ENCODE measurements around the gene KIF1C.

Gene KIF1C

DNA sequence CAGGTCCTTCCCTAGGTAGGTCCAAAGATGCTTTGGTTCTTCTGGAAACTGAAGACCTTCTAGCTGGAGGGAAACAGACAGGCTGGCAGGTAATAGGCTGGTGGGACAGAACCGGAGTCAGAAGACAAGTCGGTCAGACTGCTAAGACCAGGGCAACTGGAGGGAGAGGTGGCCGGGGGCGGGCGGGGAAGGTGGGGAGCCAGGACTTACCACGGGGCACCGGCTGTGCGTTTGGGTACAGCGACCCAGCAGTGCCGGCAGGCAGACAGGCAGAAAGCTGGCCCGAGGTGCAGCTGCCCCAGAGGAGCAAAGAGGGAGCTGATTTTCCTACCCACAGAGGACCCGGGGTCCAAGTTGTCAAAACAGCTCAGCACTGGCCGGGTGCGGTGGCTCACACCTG is 36.9 kb downstream of the KIF1C start:
- Mint-ChIP-seq H3K36me3 (ENCODE audit: low read depth) (no peaks in the 10 kb centered on the region), H3K9me3 (peaks cover under 1% of the 10 kb centered on the region), H3K4me1 (peaks cover 6% of the 10 kb centered on the region), H3K27me3 (ENCODE audit: low read depth) (peaks cover 45% of the 10 kb centered on the region), H3K27ac (no peak overlapping the region), H3K4me3 (no peak overlapping the region)
- TF ChIP-seq, protein P1, sequence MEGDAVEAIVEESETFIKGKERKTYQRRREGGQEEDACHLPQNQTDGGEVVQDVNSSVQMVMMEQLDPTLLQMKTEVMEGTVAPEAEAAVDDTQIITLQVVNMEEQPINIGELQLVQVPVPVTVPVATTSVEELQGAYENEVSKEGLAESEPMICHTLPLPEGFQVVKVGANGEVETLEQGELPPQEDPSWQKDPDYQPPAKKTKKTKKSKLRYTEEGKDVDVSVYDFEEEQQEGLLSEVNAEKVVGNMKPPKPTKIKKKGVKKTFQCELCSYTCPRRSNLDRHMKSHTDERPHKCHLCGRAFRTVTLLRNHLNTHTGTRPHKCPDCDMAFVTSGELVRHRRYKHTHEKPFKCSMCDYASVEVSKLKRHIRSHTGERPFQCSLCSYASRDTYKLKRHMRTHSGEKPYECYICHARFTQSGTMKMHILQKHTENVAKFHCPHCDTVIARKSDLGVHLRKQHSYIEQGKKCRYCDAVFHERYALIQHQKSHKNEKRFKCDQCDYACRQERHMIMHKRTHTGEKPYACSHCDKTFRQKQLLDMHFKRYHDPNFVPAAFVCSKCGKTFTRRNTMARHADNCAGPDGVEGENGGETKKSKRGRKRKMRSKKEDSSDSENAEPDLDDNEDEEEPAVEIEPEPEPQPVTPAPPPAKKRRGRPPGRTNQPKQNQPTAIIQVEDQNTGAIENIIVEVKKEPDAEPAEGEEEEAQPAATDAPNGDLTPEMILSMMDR (IDR thresholded peaks at IDR 0.05; ENCODE audit: unreplicated experiment in 3 of 3) = no peak

GRCh38 chr17:5035315-5035714 is 37.6 kb downstream of the KIF1C start, which contains the start of gene SLC52A1:
Gene SLC52A1 (minus strand): TSS chr17:5035426. CDS start chr17:5034606, 820 bp downstream.
- TF ChIP-seq, protein P1 (IDR thresholded peaks at IDR 0.05; ENCODE audit: unreplicated experiment in 3 of 3) = no peak
- H3K4me1 Mint-ChIP-seq = peaks cover 6% of the 10 kb centered on the region
- no peak within 1 kb of the TSS for H3K4me3 Mint-ChIP-seq
- H3K27me3 Mint-ChIP-seq (ENCODE audit: low read depth) = peaks cover 39% of the 10 kb centered on the region
- H3K27ac Mint-ChIP-seq = no peak within 1 kb of the TSS
- peaks cover 3% of the 10 kb centered on the region for H3K9me3 Mint-ChIP-seq
- H3K36me3 Mint-ChIP-seq (ENCODE audit: low read depth) = no peaks in the 10 kb centered on the region

DNA sequence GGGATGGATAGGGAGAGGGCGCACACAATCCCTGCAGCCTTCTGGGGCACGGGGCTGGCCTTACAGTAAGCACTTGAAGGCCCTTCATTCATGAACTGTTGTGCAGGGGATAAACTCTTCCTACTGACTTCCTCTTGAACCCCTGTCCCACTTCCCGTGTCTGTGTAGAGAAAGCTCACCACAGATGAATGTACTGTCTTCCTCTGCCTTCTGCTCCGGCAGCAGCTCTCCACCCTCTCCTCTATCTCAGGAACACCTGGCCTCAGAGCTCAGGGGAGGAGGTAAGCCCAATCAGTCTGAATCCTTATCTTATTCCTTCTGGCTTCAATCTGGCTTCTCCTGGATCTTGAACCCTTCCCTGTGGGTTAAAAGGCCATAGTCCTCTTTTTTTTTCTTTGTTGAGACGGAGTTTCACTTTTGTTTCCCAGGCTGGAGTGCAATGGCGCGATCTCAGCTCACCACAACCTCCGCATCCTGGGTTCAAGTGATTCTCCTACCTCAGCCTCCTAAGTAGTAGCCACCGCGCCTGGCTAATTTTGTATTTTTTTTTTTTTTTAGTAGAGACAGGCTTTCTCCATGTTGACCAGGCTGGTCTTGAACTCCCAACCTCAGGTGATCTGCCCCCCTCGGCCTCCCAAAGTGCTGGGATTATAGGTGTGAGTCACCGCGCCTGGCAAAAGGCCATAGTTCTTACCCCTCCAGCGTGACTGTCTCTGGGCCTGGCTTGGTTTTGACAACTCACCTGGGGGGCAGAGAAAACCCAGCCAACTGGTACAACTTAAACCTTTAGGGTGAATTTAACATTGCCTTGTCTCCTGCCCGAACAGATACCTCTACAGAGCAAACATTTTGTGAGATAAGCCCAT is 44.6 kb downstream of the KIF1C start:
- peaks cover 5% of the 10 kb centered on the region for H3K9me3 Mint-ChIP-seq
- TF ChIP-seq, protein P1 (IDR thresholded peaks at IDR 0.05; ENCODE audit: unreplicated experiment in 3 of 3) = no peak
- no peak overlapping the region for H3K27ac Mint-ChIP-seq
- H3K4me3 Mint-ChIP-seq = no peak overlapping the region
- peaks cover 2% of the 10 kb centered on the region for H3K4me1 Mint-ChIP-seq
- H3K36me3 Mint-ChIP-seq (ENCODE audit: low read depth) = no peaks in the 10 kb centered on the region
- H3K27me3 Mint-ChIP-seq (ENCODE audit: low read depth) = peaks cover 10% of the 10 kb centered on the region

DNA sequence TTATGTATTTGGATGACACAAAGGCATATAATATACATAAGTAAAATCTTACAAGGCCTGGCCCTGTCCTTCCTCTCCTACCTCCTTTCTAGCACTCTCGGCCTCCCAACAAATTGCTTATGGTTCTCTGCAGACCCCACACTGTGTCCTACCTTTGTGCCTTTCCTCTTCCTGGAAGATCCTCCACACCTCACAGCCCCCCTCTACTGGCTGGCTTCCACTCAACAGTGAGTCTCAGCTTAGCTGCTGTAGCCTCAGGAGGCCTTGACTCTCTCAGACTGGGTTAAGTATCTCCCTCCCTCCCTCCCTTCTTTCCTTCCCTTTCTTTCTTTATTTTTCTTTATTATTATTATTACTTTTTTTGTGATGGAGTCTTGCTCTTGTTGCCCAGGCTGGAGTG is 45.8 kb downstream of the KIF1C start:
- no peak overlapping the region for H3K27ac Mint-ChIP-seq
- no peaks in the 10 kb centered on the region for H3K36me3 Mint-ChIP-seq (ENCODE audit: low read depth)
- TF ChIP-seq, protein P1 (IDR thresholded peaks at IDR 0.05; ENCODE audit: unreplicated experiment in 3 of 3) = no peak
- peaks cover 5% of the 10 kb centered on the region for H3K9me3 Mint-ChIP-seq
- H3K4me1 Mint-ChIP-seq = peaks cover 6% of the 10 kb centered on the region
- peaks cover 8% of the 10 kb centered on the region for H3K27me3 Mint-ChIP-seq (ENCODE audit: low read depth)
- H3K4me3 Mint-ChIP-seq = no peak overlapping the region

- H3K4me3 Mint-ChIP-seq = no peak overlapping the region
- H3K36me3 Mint-ChIP-seq (ENCODE audit: low read depth) = no peaks in the 10 kb centered on the region
- H3K9me3 Mint-ChIP-seq = peaks cover 5% of the 10 kb centered on the region
- peaks cover 8% of the 10 kb centered on the region for H3K27me3 Mint-ChIP-seq (ENCODE audit: low read depth)
- H3K4me1 Mint-ChIP-seq = peaks cover 10% of the 10 kb centered on the region
- no peak overlapping the region for H3K27ac Mint-ChIP-seq
- TF ChIP-seq, protein P1 (IDR thresholded peaks at IDR 0.05; ENCODE audit: unreplicated experiment in 3 of 3) = no peak
These were observed 46.9 kb downstream of the KIF1C start for GRCh38 chr17:5044630-5045029.

DNA sequence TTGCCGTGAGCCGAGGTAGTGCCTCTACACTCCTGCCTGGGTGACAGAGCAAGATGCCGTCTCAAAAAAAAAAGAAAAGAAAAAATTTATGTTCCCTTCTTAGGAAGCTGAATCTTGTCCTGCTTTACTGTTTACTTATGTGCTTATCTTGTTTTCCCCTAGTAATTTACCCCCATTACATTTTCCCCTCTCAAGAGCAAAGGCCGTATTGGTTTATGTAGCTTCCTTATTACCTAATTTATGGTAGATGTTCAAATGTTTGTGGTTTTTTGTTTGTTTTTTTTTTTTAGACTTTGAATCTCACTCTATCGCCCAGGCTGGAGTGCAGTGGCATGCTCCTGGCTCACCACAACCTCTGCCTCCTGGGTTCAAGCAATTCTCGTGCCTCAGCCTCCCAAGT is 47.7 kb downstream of the KIF1C start:
- H3K36me3 Mint-ChIP-seq (ENCODE audit: low read depth) = no peaks in the 10 kb centered on the region
- H3K9me3 Mint-ChIP-seq = peaks cover 2% of the 10 kb centered on the region
- no peak overlapping the region for H3K27ac Mint-ChIP-seq
- H3K4me3 Mint-ChIP-seq = no peak overlapping the region
- H3K4me1 Mint-ChIP-seq = peaks cover 16% of the 10 kb centered on the region
- H3K27me3 Mint-ChIP-seq (ENCODE audit: low read depth) = peaks cover 8% of the 10 kb centered on the region
- TF ChIP-seq, protein P1 (IDR thresholded peaks at IDR 0.05; ENCODE audit: unreplicated experiment in 3 of 3) = no peak

Measured in nephron (organoid).